ENCODE measurements around the gene ARHGAP33.
"Not testable (repeated sequence)": the region's sequence is repeated elsewhere in the genome, so short reads cannot be mapped to it uniquely, and the experiment has no call there.

The ARHGAP33 gene

DNA sequence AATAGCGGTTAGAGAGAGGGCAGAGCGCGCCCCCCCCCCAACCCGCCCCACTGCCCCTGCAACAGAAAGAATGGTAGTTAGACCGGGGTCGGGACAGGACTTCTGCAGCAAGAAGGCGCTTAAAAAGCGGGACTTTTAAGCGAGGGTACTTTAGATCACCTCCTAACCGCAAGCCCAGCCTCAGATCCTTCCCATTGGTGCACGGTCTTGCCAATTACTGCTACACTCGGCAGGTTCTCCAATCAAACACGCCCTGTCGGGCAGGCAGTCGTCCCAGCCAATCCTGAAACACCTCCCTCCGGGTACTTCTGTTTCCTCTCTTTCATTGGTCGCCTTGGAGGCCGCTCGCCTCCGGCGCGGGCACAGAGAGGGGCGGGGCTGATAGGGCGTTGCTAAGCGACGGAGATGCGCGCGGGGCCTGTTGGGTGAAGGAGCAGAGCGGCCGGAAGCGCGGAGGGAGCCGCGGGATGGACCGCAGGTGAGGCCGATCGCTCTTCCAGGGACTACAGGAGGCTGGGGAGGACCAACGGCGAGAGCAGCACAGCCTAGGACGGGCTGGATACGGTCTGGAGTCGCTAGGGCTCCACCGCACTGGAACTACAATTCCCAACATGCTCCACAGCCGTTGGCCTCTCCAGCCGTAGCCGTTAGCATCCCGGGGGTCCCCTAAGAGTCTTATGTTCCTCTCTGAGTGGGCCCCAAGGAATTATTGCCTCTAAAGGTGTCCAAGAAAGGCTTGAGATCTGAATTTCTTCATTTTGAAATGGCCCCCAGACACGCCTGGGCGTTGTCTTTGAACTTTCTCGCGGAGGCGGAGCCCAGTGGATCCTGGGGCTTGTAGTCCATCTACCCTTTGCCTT is 17.4 kb upstream of the ARHGAP33 start, which contains the start of gene PROSER3:
Gene PROSER3, plus strand, starts transcription at position 428 of the 860 bp plus-strand sequence. Its CDS starts 40 bp downstream, at position 468.
- Histone ChIP-seq H3K27me3 (ENCODE audit: insufficient read depth, low read length) (peaks cover 19% of the 10 kb centered on the region), H3K4me1 (ENCODE audit: insufficient read depth, low read length) (peaks cover 9% of the 10 kb centered on the region; the same call in 1 of the 2 replicates), H3K9ac (ENCODE audit: low read depth, low read length) (peak within 1 kb of the TSS; percentile 92), H3K36me3 (ENCODE audit: insufficient read depth, low read length) (peaks cover 26% of the 10 kb centered on the region), H3K27ac (ENCODE audit: low read depth, low read length) (peak within 1 kb of the TSS; percentile 92), H3K9me3 (ENCODE audit: insufficient read depth, low read depth, low read length) (no peaks in the 10 kb centered on the region), H3K4me3 (ENCODE audit: low read length) (peak within 1 kb of the TSS; percentile 98)
- under 1% methylated on average over 53 of the region's 53 CpGs for WGBS

GRCh38 chr19:35759697-35760096 is 15.7 kb upstream of the ARHGAP33 start:
- no peak overlapping the region for H3K27ac ChIP-seq (ENCODE audit: low read depth, low read length)
- peaks cover 9% of the 10 kb centered on the region; the same call in 1 of the 2 replicates for H3K4me1 ChIP-seq (ENCODE audit: insufficient read depth, low read length)
- H3K27me3 ChIP-seq (ENCODE audit: insufficient read depth, low read length), result peaks cover 19% of the 10 kb centered on the region
- H3K4me3 ChIP-seq (ENCODE audit: low read length), result no peak overlapping the region
- no peaks in the 10 kb centered on the region for H3K9me3 ChIP-seq (ENCODE audit: insufficient read depth, low read depth, low read length)
- no peak overlapping the region for H3K9ac ChIP-seq (ENCODE audit: low read depth, low read length)
- H3K36me3 ChIP-seq (ENCODE audit: insufficient read depth, low read length), result peaks cover 38% of the 10 kb centered on the region
- 98% methylated on average over 2 of the region's 2 CpGs for WGBS

DNA sequence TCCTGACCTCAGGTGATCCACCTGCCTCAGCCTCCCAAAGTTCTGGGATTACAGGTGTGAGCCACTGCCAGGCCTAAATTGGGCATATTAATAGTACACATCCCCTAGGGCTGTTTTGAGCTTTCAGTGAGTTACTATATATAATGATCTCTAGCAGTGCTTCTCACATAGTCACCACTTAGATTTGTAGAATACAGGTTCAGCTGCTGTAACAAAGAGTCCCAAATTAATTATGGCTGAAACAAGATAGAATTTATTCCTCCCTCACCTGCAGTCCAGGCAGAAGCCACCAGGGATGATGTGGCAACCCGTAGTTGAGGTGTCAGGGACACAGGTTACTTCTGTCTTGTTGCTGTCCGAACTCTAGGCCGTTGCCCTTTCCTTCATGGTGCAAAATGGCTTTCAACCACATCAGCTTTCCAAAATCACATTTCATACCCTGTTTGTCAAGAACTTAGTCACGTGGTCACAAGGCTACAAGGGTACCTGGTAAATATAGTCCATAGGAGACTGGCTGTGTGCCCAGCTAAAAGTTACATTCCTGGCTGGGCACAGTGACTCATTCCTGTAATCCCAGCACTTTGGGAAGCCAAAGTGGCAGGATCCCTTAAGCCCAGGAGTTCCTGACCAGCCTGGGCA is 14.5 kb upstream of the ARHGAP33 start:
- no peak overlapping the region for H3K9ac ChIP-seq (ENCODE audit: low read depth, low read length)
- no peaks in the 10 kb centered on the region for H3K9me3 ChIP-seq (ENCODE audit: insufficient read depth, low read depth, low read length)
- no peak overlapping the region for H3K27ac ChIP-seq (ENCODE audit: low read depth, low read length)
- H3K36me3 ChIP-seq (ENCODE audit: insufficient read depth, low read length), result peaks cover 48% of the 10 kb centered on the region
- H3K4me1 ChIP-seq (ENCODE audit: insufficient read depth, low read length), result peaks cover 9% of the 10 kb centered on the region; the same call in 1 of the 2 replicates
- 94% methylated on average over 4 of the region's 4 CpGs for WGBS
- no peak overlapping the region for H3K4me3 ChIP-seq (ENCODE audit: low read length)
- peaks cover 10% of the 10 kb centered on the region for H3K27me3 ChIP-seq (ENCODE audit: insufficient read depth, low read length)

- 94% methylated on average over 17 of the region's 17 CpGs for WGBS
- no peak overlapping the region for H3K9ac ChIP-seq (ENCODE audit: low read depth, low read length)
- H3K4me1 ChIP-seq (ENCODE audit: insufficient read depth, low read length), result peaks cover 7% of the 10 kb centered on the region; the same call in 1 of the 2 replicates
- H3K9me3 ChIP-seq (ENCODE audit: insufficient read depth, low read depth, low read length), result no peaks in the 10 kb centered on the region
- H3K4me3 ChIP-seq (ENCODE audit: low read length), result no peak overlapping the region
- no peaks in the 10 kb centered on the region for H3K27me3 ChIP-seq (ENCODE audit: insufficient read depth, low read length)
- H3K27ac ChIP-seq (ENCODE audit: low read depth, low read length), result no peak overlapping the region
- H3K36me3 ChIP-seq (ENCODE audit: insufficient read depth, low read length), result peaks cover 57% of the 10 kb centered on the region
These were observed 10.7 kb upstream of the ARHGAP33 start for GRCh38 chr19:35764432-35765315.

GRCh38 chr19:35766571-35767104 is 8.7 kb upstream of the ARHGAP33 start:
- H3K27ac ChIP-seq (ENCODE audit: low read depth, low read length), result no peak overlapping the region
- H3K36me3 ChIP-seq (ENCODE audit: insufficient read depth, low read length), result peaks cover 42% of the 10 kb centered on the region
- H3K4me1 ChIP-seq (ENCODE audit: insufficient read depth, low read length), result peaks cover 7% of the 10 kb centered on the region; the same call in 1 of the 2 replicates
- WGBS, result 85% methylated on average over 11 of the region's 11 CpGs
- H3K9ac ChIP-seq (ENCODE audit: low read depth, low read length), result no peak overlapping the region
- no peak overlapping the region for H3K4me3 ChIP-seq (ENCODE audit: low read length)
- no peaks in the 10 kb centered on the region for H3K9me3 ChIP-seq (ENCODE audit: insufficient read depth, low read depth, low read length)
- no peaks in the 10 kb centered on the region for H3K27me3 ChIP-seq (ENCODE audit: insufficient read depth, low read length)

DNA sequence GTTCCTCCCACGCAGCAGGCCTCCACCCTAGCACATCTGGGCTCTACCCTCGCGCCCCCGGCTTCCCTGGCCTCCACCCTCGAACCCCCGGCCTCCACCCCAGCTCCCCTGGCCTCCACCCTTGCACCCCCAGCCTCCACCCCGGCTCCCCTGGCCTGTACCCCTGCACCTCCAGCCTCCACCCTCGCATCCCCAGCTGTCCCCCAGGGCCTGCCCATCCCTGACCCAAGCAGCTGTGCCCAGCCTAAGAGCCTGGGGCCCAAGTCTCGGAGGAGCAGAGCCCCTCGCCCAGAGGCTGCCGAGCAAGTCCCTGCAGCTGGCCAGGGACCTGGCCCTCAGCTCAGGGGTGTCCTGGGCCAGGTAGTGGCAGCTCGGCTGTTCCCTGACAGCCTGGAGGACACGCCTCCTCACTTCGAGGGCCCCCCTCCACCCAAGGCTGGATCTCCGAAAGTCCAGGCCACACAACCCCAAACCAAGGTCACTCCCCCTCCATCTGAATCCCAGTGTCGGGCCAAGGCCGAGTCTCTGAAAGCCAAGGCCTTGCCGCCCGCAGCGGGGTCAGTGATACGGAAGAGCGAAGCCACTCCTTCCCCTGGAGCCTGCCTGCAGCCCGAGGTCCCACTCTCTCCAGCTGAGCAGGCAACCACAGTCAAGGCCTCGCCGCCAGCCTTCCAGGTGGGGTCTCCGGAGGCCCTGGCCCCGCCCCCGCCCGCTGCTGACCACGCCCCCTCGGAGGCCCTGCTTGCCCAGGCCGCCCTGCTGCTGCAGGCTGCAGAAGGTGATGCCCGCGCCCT is 7.9 kb upstream of the ARHGAP33 start:
- peaks cover 7% of the 10 kb centered on the region; the same call in 1 of the 2 replicates for H3K4me1 ChIP-seq (ENCODE audit: insufficient read depth, low read length)
- peak overlapping the region; percentile 26; the same call in 1 of the 2 replicates for H3K4me3 ChIP-seq (ENCODE audit: low read length)
- no peak overlapping the region for H3K9ac ChIP-seq (ENCODE audit: low read depth, low read length)
- no peaks in the 10 kb centered on the region for H3K27me3 ChIP-seq (ENCODE audit: insufficient read depth, low read length)
- H3K36me3 ChIP-seq (ENCODE audit: insufficient read depth, low read length), result peaks cover 33% of the 10 kb centered on the region
- no peaks in the 10 kb centered on the region for H3K9me3 ChIP-seq (ENCODE audit: insufficient read depth, low read depth, low read length)
- WGBS, result 41% methylated on average over 34 of the region's 34 CpGs
- peak overlapping the region; percentile 52; the same call in 1 of the 2 replicates for H3K27ac ChIP-seq (ENCODE audit: low read depth, low read length)

GRCh38 chr19:35768082-35768421 is 7.3 kb upstream of the ARHGAP33 start:
- H3K27ac ChIP-seq (ENCODE audit: low read depth, low read length), result no peak overlapping the region
- H3K9ac ChIP-seq (ENCODE audit: low read depth, low read length), result no peak overlapping the region
- H3K36me3 ChIP-seq (ENCODE audit: insufficient read depth, low read length), result peaks cover 30% of the 10 kb centered on the region
- no peak overlapping the region for H3K4me3 ChIP-seq (ENCODE audit: low read length)
- H3K9me3 ChIP-seq (ENCODE audit: insufficient read depth, low read depth, low read length), result no peaks in the 10 kb centered on the region
- peaks cover 3% of the 10 kb centered on the region; the same call in 1 of the 2 replicates for H3K27me3 ChIP-seq (ENCODE audit: insufficient read depth, low read length)
- 58% methylated on average over 15 of the region's 15 CpGs for WGBS
- peaks cover 7% of the 10 kb centered on the region; the same call in 1 of the 2 replicates for H3K4me1 ChIP-seq (ENCODE audit: insufficient read depth, low read length)

DNA sequence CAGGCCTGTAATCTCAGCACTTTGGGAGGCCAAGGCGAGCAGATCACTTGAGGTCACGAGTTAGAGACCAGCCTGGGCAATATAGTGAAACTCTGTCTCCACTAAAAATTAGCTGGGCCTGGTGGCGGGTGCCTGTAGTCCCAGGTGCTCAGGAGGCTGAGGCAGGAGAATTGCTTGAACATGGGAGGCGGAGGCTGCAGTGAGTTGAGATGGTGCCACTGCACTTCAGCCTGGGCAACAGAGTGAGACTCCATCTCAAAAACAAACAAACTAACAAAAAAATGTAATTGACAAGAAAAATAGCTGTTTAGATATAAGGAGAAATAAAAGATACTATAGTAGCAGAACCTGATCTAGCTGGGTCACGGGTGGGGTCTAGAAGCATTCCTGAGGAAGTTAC is 3.0 kb upstream of the ARHGAP33 start:
- not testable (repeated sequence) for H3K4me3 ChIP-seq (ENCODE audit: low read length); H3K9ac ChIP-seq (ENCODE audit: low read depth, low read length); H3K9me3 ChIP-seq (ENCODE audit: insufficient read depth, low read depth, low read length); H3K36me3 ChIP-seq (ENCODE audit: insufficient read depth, low read length); H3K27ac ChIP-seq (ENCODE audit: low read depth, low read length)
- 87% methylated on average over 5 of the region's 5 CpGs for WGBS
- Histone ChIP-seq H3K27me3 (ENCODE audit: insufficient read depth, low read length) (peaks cover 16% of the 10 kb centered on the region), H3K4me1 (ENCODE audit: insufficient read depth, low read length) (peaks cover 18% of the 10 kb centered on the region)

- peaks cover 5% of the 10 kb centered on the region; the same call in 1 of the 2 replicates for H3K36me3 ChIP-seq (ENCODE audit: insufficient read depth, low read length)
- no peaks in the 10 kb centered on the region for H3K9me3 ChIP-seq (ENCODE audit: insufficient read depth, low read depth, low read length)
- H3K9ac ChIP-seq (ENCODE audit: low read depth, low read length), result no peak overlapping the region
- peaks cover 18% of the 10 kb centered on the region for H3K4me1 ChIP-seq (ENCODE audit: insufficient read depth, low read length)
- no peak overlapping the region for H3K27ac ChIP-seq (ENCODE audit: low read depth, low read length)
- 75% methylated on average over 8 of the region's 9 CpGs for whole genome bisulfite sequencing
- H3K4me3 ChIP-seq (ENCODE audit: low read length), result no peak overlapping the region
- peaks cover 23% of the 10 kb centered on the region for H3K27me3 ChIP-seq (ENCODE audit: insufficient read depth, low read length)
These were observed 2.2 kb upstream of the ARHGAP33 start for GRCh38 chr19:35773020-35773806.
